ENCODE data around the gene DAPP1. TPM values are rescaled to one million over a fixed set of nuclear protein-coding genes. Genes with fewer than 3 reads are reported as not detected.

The DAPP1 gene
- polyA plus RNA-seq, 4 donors, result 1.8 to 2.4 (median 1.8) TPM; not detected in 1

DNA sequence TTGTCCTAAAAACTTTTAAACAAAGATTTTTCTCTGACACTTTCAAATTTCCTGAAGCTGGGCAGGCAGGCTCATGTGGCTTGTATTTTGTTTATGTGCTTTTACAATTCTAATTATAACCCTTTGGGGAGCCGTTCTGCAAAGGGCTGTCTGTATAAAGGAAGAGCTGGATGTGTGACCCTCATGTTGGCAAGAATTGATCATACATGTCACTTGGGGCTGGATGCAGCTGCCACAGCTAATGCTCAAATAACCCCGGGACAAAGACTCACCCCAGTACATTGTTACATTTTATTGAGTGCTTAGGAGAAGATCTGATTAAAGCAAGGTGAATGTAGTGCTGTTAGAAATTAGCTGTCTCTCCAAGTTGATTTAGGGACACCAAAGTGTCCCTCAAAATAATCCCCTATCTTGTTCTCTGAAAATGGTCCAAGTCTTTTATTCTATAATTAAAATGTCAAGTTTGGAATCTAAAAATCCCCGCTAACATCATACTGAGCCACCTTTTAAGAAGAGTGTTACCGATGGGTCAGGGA is 13.0 kb upstream of the DAPP1 start:
- Histone ChIP-seq H3K27me3 (ENCODE audit: control insufficient read depth in 3 of 3, insufficient read depth in 3 of 3, low read length in 3 of 3) (no peaks in the 10 kb centered on the region), H3K27ac (ENCODE audit: low read depth in 1 of 3, low read length in 2 of 3) (no peak overlapping the region), H3K4me1 (ENCODE audit: control insufficient read depth in 3 of 3, insufficient read depth in 2 of 3, low read depth in 1 of 3, low read length in 2 of 3) (no peaks in the 10 kb centered on the region), H3K9me3 (ENCODE audit: control insufficient read depth in 2 of 2, insufficient read depth in 1 of 2, low read depth in 1 of 2, low read length in 1 of 2) (no peaks in the 10 kb centered on the region), H3K36me3 (ENCODE audit: control insufficient read depth in 3 of 3, insufficient read depth in 2 of 3, low read depth in 1 of 3, low read length in 3 of 3) (no peaks in the 10 kb centered on the region), H3K4me3 (ENCODE audit: low read depth in 1 of 3, low read length in 3 of 3) (no peak overlapping the region)
- DNase-seq (no peak), FAIRE-seq (no peak)
- WGBS, 3 donors, result 53 to 63% (median 59%) methylated on average over 4 of the region's 4 CpGs

- no peak for DNase-seq
- FAIRE-seq, result no peak
- H3K4me1 ChIP-seq (ENCODE audit: control insufficient read depth in 3 of 3, insufficient read depth in 2 of 3, low read depth in 1 of 3, low read length in 2 of 3), result no peaks in the 10 kb centered on the region
- H3K36me3 ChIP-seq (ENCODE audit: control insufficient read depth in 3 of 3, insufficient read depth in 2 of 3, low read depth in 1 of 3, low read length in 3 of 3), result no peaks in the 10 kb centered on the region
- H3K27ac ChIP-seq (ENCODE audit: low read depth in 1 of 3, low read length in 2 of 3), result no peak overlapping the region
- H3K27me3 ChIP-seq (ENCODE audit: control insufficient read depth in 3 of 3, insufficient read depth in 3 of 3, low read length in 3 of 3), result no peaks in the 10 kb centered on the region
- H3K4me3 ChIP-seq (ENCODE audit: low read depth in 1 of 3, low read length in 3 of 3), result no peak overlapping the region
- 69 to 89% (median 79%) methylated on average over 4 of the region's 4 CpGs for WGBS, 3 donors
- no peaks in the 10 kb centered on the region for H3K9me3 ChIP-seq (ENCODE audit: control insufficient read depth in 2 of 2, insufficient read depth in 1 of 2, low read depth in 1 of 2, low read length in 1 of 2)
Observed at GRCh38 chr4:99806545-99806944, 10.1 kb upstream of the DAPP1 start.

DNA sequence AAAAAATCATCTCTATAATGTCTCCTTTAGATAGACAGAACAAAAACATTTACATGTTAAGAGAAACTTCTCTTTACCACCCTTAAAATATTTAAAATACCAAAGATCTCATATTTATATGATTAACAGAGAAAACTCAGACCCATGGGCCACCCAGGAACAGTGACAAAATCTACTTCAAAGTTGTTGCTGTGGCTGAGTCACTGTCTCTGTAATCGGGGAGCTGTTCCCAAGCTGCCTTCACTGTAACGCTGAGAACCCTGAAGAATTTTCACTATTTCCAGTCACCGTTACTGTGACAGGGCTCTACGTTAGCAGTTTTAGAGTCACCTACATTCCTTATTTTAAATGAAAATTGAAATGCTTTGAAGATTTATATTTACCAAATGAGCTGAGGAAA is 9.0 kb upstream of the DAPP1 start:
- no peak overlapping the region for H3K27ac ChIP-seq (ENCODE audit: low read depth in 1 of 3, low read length in 2 of 3)
- H3K4me3 ChIP-seq (ENCODE audit: low read depth in 1 of 3, low read length in 3 of 3), result no peak overlapping the region
- no peak for DNase-seq
- no peaks in the 10 kb centered on the region for H3K27me3 ChIP-seq (ENCODE audit: control insufficient read depth in 3 of 3, insufficient read depth in 3 of 3, low read length in 3 of 3)
- H3K4me1 ChIP-seq (ENCODE audit: control insufficient read depth in 3 of 3, insufficient read depth in 2 of 3, low read depth in 1 of 3, low read length in 2 of 3), result no peaks in the 10 kb centered on the region
- 72 to 79% (median 78%) methylated on average over 4 of the region's 4 CpGs for WGBS, 3 donors
- no peak for FAIRE-seq
- no peaks in the 10 kb centered on the region for H3K9me3 ChIP-seq (ENCODE audit: control insufficient read depth in 2 of 2, insufficient read depth in 1 of 2, low read depth in 1 of 2, low read length in 1 of 2)
- H3K36me3 ChIP-seq (ENCODE audit: control insufficient read depth in 3 of 3, insufficient read depth in 2 of 3, low read depth in 1 of 3, low read length in 3 of 3), result no peaks in the 10 kb centered on the region

DNA sequence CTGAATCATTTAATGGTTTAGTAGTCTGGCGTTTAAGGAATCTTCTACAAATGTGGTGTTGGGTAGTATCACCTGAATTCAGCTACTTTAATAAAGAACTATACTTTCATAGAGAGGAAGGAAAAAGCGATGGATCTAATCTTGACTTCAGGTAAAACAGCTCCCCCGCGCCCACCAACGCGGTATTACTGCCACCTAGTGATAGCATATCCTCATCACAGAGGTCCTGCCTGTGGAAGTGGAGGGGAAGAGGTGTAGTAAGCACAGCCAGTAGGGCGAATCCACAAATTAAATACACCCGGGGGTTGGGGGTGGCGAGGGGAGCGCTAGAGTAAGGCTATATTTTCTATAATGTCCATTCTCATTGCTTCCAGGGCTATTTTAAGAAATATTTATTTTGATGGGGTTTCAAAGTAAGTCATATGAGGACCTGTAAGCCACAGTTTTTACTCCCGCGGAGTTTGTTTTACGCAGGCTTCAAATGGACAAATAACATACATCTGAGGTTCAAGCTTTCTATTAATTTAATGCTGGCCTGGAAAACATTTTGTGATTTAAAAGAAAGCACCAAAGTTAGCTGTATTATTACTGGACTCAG is 8.3 kb upstream of the DAPP1 start:
- Histone ChIP-seq H3K9me3 (ENCODE audit: control insufficient read depth in 2 of 2, insufficient read depth in 1 of 2, low read depth in 1 of 2, low read length in 1 of 2) (no peaks in the 10 kb centered on the region), H3K27me3 (ENCODE audit: control insufficient read depth in 3 of 3, insufficient read depth in 3 of 3, low read length in 3 of 3) (no peaks in the 10 kb centered on the region), H3K27ac (ENCODE audit: low read depth in 1 of 3, low read length in 2 of 3) (no peak overlapping the region), H3K4me1 (ENCODE audit: control insufficient read depth in 3 of 3, insufficient read depth in 2 of 3, low read depth in 1 of 3, low read length in 2 of 3) (no peaks in the 10 kb centered on the region), H3K36me3 (ENCODE audit: control insufficient read depth in 3 of 3, insufficient read depth in 2 of 3, low read depth in 1 of 3, low read length in 3 of 3) (no peaks in the 10 kb centered on the region), H3K4me3 (ENCODE audit: low read depth in 1 of 3, low read length in 3 of 3) (no peak overlapping the region)
- FAIRE-seq, result no peak
- 23 to 26% (median 25%) methylated on average over 13 of the region's 13 CpGs for WGBS, 3 donors
- DNase-seq, result peak; percentile 76

DNA sequence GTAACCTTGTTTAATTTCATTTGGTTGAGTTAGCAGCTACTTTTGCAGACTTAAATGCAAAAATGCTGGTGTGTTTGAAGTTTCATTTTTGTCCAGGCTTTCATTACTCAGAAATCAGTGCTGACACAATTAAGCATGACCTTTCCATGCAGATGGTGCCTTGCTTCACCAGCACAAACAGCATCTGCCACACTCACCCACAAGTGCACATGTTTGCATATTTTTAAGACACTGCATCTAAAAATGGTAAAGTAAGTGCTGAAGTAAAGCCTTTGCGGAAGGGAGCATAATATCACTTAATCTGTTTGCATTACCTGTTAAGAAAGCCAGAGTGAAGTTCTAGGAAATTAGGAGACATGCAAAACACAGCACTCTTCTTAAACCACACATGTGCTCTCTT is 7.3 kb upstream of the DAPP1 start:
- H3K4me3 ChIP-seq (ENCODE audit: low read depth in 1 of 3, low read length in 3 of 3), result no peak overlapping the region
- no peak overlapping the region for H3K27ac ChIP-seq (ENCODE audit: low read depth in 1 of 3, low read length in 2 of 3)
- H3K36me3 ChIP-seq (ENCODE audit: control insufficient read depth in 3 of 3, insufficient read depth in 2 of 3, low read depth in 1 of 3, low read length in 3 of 3), result no peaks in the 10 kb centered on the region
- WGBS, 3 donors, result 84 to 89% (median 86%) methylated on average over 1 of the region's 1 CpG
- no peak for FAIRE-seq
- H3K9me3 ChIP-seq (ENCODE audit: control insufficient read depth in 2 of 2, insufficient read depth in 1 of 2, low read depth in 1 of 2, low read length in 1 of 2), result no peaks in the 10 kb centered on the region
- DNase-seq, result no peak
- H3K27me3 ChIP-seq (ENCODE audit: control insufficient read depth in 3 of 3, insufficient read depth in 3 of 3, low read length in 3 of 3), result no peaks in the 10 kb centered on the region
- no peaks in the 10 kb centered on the region for H3K4me1 ChIP-seq (ENCODE audit: control insufficient read depth in 3 of 3, insufficient read depth in 2 of 3, low read depth in 1 of 3, low read length in 2 of 3)

GRCh38 chr4:99810536-99810935 is 6.1 kb upstream of the DAPP1 start:
- no peaks in the 10 kb centered on the region for H3K9me3 ChIP-seq (ENCODE audit: control insufficient read depth in 2 of 2, insufficient read depth in 1 of 2, low read depth in 1 of 2, low read length in 1 of 2)
- no peaks in the 10 kb centered on the region for H3K36me3 ChIP-seq (ENCODE audit: control insufficient read depth in 3 of 3, insufficient read depth in 2 of 3, low read depth in 1 of 3, low read length in 3 of 3)
- no peak overlapping the region for H3K27ac ChIP-seq (ENCODE audit: low read depth in 1 of 3, low read length in 2 of 3)
- H3K27me3 ChIP-seq (ENCODE audit: control insufficient read depth in 3 of 3, insufficient read depth in 3 of 3, low read length in 3 of 3), result no peaks in the 10 kb centered on the region
- H3K4me1 ChIP-seq (ENCODE audit: control insufficient read depth in 3 of 3, insufficient read depth in 2 of 3, low read depth in 1 of 3, low read length in 2 of 3), result peaks cover 0 to 5% (median 0%) of the 10 kb centered on the region in 3 donors
- DNase-seq (no peak), FAIRE-seq (no peak)
- no peak overlapping the region for H3K4me3 ChIP-seq (ENCODE audit: low read depth in 1 of 3, low read length in 3 of 3)

DNA sequence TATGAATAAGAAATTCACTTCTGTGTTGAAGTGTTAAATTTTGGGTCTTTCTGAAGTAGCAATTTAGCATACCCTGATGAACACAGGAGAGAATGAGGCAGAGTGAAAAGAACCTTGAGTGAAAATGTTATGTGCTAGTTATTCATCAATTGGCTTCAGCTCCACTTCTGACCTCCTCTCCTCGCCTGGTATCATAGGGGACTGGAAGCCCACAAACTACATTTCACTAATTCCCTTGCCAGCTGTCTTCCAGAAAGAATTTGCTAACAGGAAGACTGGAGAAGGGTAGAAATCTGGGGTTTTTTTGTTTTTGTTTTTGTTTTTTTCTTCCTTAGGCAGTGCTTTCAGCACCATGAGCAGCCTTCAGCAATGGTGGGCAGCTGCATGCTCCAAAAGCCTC is 5.5 kb upstream of the DAPP1 start:
- DNase-seq (no peak), FAIRE-seq (no peak)
- no peak overlapping the region for H3K4me3 ChIP-seq (ENCODE audit: low read depth in 1 of 3, low read length in 3 of 3)
- H3K36me3 ChIP-seq (ENCODE audit: control insufficient read depth in 3 of 3, insufficient read depth in 2 of 3, low read depth in 1 of 3, low read length in 3 of 3), result no peaks in the 10 kb centered on the region
- H3K27me3 ChIP-seq (ENCODE audit: control insufficient read depth in 3 of 3, insufficient read depth in 3 of 3, low read length in 3 of 3), result no peaks in the 10 kb centered on the region
- no peak overlapping the region for H3K27ac ChIP-seq (ENCODE audit: low read depth in 1 of 3, low read length in 2 of 3)
- no peaks in the 10 kb centered on the region for H3K9me3 ChIP-seq (ENCODE audit: control insufficient read depth in 2 of 2, insufficient read depth in 1 of 2, low read depth in 1 of 2, low read length in 1 of 2)
- WGBS, 3 donors, result 58 to 77% (median 63%) methylated on average over 1 of the region's 1 CpG
- peaks cover 0 to 8% (median 0%) of the 10 kb centered on the region in 3 donors for H3K4me1 ChIP-seq (ENCODE audit: control insufficient read depth in 3 of 3, insufficient read depth in 2 of 3, low read depth in 1 of 3, low read length in 2 of 3)

DNA sequence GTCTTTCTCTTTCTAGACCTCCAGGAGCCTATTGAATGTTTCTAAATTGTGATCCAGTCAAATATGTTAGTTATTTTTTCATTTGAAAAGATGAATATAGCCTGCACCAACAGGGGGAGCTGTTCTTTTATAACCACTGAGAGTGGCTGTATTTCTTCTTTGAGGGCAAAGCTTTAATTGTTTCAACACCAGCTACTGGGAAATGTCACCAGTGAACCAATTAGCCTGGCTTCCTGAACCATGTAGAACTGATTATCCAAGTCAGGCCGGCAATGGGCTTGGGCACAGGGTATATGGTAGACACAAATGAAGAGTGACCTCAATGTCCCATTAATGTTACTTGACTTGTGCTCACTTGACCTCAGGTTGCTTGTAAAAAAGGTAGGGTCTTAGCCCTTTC is 4.8 kb upstream of the DAPP1 start:
- H3K27me3 ChIP-seq (ENCODE audit: control insufficient read depth in 3 of 3, insufficient read depth in 3 of 3, low read length in 3 of 3), result no peaks in the 10 kb centered on the region
- peaks cover 0 to 9% (median 0%) of the 10 kb centered on the region in 3 donors for H3K4me1 ChIP-seq (ENCODE audit: control insufficient read depth in 3 of 3, insufficient read depth in 2 of 3, low read depth in 1 of 3, low read length in 2 of 3)
- H3K4me3 ChIP-seq (ENCODE audit: low read depth in 1 of 3, low read length in 3 of 3), result no peak overlapping the region
- WGBS, 3 donors, result 46 to 73% (median 68%) methylated on average over 1 of the region's 1 CpG
- H3K36me3 ChIP-seq (ENCODE audit: control insufficient read depth in 3 of 3, insufficient read depth in 2 of 3, low read depth in 1 of 3, low read length in 3 of 3), result no peaks in the 10 kb centered on the region
- FAIRE-seq (no peak), DNase-seq (peak; percentile 54 to 66)
- H3K9me3 ChIP-seq (ENCODE audit: control insufficient read depth in 2 of 2, insufficient read depth in 1 of 2, low read depth in 1 of 2, low read length in 1 of 2), result no peaks in the 10 kb centered on the region
- H3K27ac ChIP-seq (ENCODE audit: low read depth in 1 of 3, low read length in 2 of 3), result no peak overlapping the region

- Histone ChIP-seq H3K36me3 (ENCODE audit: control insufficient read depth in 3 of 3, insufficient read depth in 2 of 3, low read depth in 1 of 3, low read length in 3 of 3) (no peaks in the 10 kb centered on the region), H3K27ac (ENCODE audit: low read depth in 1 of 3, low read length in 2 of 3) (peak overlapping the region in 1 of 3 donors; percentile 45), H3K27me3 (ENCODE audit: control insufficient read depth in 3 of 3, insufficient read depth in 3 of 3, low read length in 3 of 3) (peaks cover 0 to 4% (median 0%) of the 10 kb centered on the region in 3 donors), H3K4me3 (ENCODE audit: low read depth in 1 of 3, low read length in 3 of 3) (no peak overlapping the region), H3K4me1 (ENCODE audit: control insufficient read depth in 3 of 3, insufficient read depth in 2 of 3, low read depth in 1 of 3, low read length in 2 of 3) (peaks cover 0 to 9% (median 0%) of the 10 kb centered on the region in 3 donors), H3K9me3 (ENCODE audit: control insufficient read depth in 2 of 2, insufficient read depth in 1 of 2, low read depth in 1 of 2, low read length in 1 of 2) (no peaks in the 10 kb centered on the region)
- FAIRE-seq (no peak), DNase-seq (peak; percentile 62 to 99)
- WGBS, 3 donors, result 8 to 59% (median 44%) methylated on average over 1 of the region's 1 CpG
Observed at GRCh38 chr4:99815597-99816011, 1.0 kb upstream of the DAPP1 start.

Data from small intestine (tissue), 7 donors.